K562 (cell line): ENCODE data around the gene H2BK1. TPM values are rescaled to one million over a fixed set of nuclear protein-coding genes. Genes with fewer than 3 reads are reported as not detected.

ENCODE experiments used
- ATAC-seq: fragments of 200-7000 bp; cut with Tn5 transposase; 3 replicates; pipeline ENCODE4 v1.9.1; 2020; ENCODE audit warnings: moderate library complexity
- BruUV-seq: library from RNA; stranded (reverse); fragments of 400-500 nt; replicated peaks from 2 replicates; lab custom pipeline; 2021; lab: Mats Ljungman, UMichigan
- CTCF ChIA-PET: fragments of 300-600 bp; formaldehyde crosslinking; extraction: SDS; loops from one replicate; lab custom pipeline; 2021; ENCODE audit warnings: low intra/inter-chr PET ratio; lab: Yijun Ruan, JAX
- POLR2A ChIA-PET: fragments of 300-600, 350-650 bp; sonication (Branson Sonifier 250); formaldehyde crosslinking; extraction: SDS; loops from one replicate; lab custom pipeline; 2021; ENCODE audit warnings: antibody characterized with exemption, inconsistent platforms; lab: Yijun Ruan, JAX
- DNase-seq, 4 experiments: peaks; one replicate each; pipeline versions ENCODE4 v3.0.0 to v3.0.0-alpha.2; 2011 to 2018; ENCODE audit warnings: low spot score in 3 of 4, mixed read lengths in 3 of 4; ENCODE audit errors: extremely low read depth in 1 of 4
- FAIRE-seq: peaks from 2 replicates; lab custom pipeline; 2011; peaks lifted over from hg19 to GRCh38; lab: Jason Lieb, UNC
- H2AFZ ChIP-seq: 2 replicates; pipeline ENCODE4 v1.6.0; 2011; ENCODE audit warnings: low read depth, low read length, control low read depth, inconsistent platforms
- H3K27ac ChIP-seq: fragments of 200-600 bp; 3 replicates; pipeline ENCODE4 v1.8.0; 2011; ENCODE audit warnings: low read depth, mild to moderate bottlenecking, control low read depth, inconsistent platforms, low read length, moderate library complexity, mixed read lengths; ENCODE audit errors: extremely low read depth
- H3K27me3 ChIP-seq, 2 experiments: fragments of 300-600 bp in 1 of 2; 2 replicates in 1 of 2; 3 replicates in 1 of 2; pipeline versions ENCODE4 v1.6.0 to v1.8.0; 2011; ENCODE audit warnings: inconsistent platforms in 2 of 2, low read length in 2 of 2, mild to moderate bottlenecking in 1 of 2, mixed read lengths in 1 of 2, moderate library complexity in 1 of 2; ENCODE audit not compliant: control insufficient read depth in 2 of 2, insufficient read depth in 2 of 2
- H3K36me3 ChIP-seq: fragments of 300-600 bp; 3 replicates; pipeline ENCODE4 v1.8.0; 2011; ENCODE audit warnings: mild to moderate bottlenecking, low read length, inconsistent platforms; ENCODE audit not compliant: control insufficient read depth, insufficient read depth
- H3K4me1 ChIP-seq, 2 experiments: fragments of 200-600 bp in 1 of 2; replicated peaks in 1 of 2; 2 replicates in 1 of 2; 3 replicates in 1 of 2; pipeline versions ENCODE4 v1.5.1 to v1.8.0; 2011; ENCODE audit warnings: inconsistent platforms in 2 of 2, low read length in 2 of 2, mild to moderate bottlenecking in 1 of 2, mixed read lengths in 1 of 2, moderate library complexity in 1 of 2; ENCODE audit not compliant: control insufficient read depth in 2 of 2, insufficient read depth in 2 of 2
- H3K4me2 ChIP-seq: 2 replicates; pipeline ENCODE4 v1.6.1; 2011; ENCODE audit warnings: low read length, control low read depth, inconsistent platforms, mixed read lengths; ENCODE audit not compliant: insufficient read depth
- H3K4me3 ChIP-seq: fragments of 200-600 bp; sonication (generic), shearing (Covaris generic); 2 replicates; pipeline ENCODE4 v1.5.1; 2016; ENCODE audit warnings: control low read depth, inconsistent platforms
- H3K79me2 ChIP-seq: fragments of 200-600 bp; 3 replicates; pipeline ENCODE4 v1.8.0; 2011; ENCODE audit warnings: low read length, inconsistent platforms; ENCODE audit not compliant: control insufficient read depth, insufficient read depth
- H3K9ac ChIP-seq, 2 experiments: 2 replicates each; pipeline versions ENCODE4 v1.6.0 to v1.6.1; 2011; ENCODE audit warnings: low read depth in 2 of 2, low read length in 2 of 2, control low read depth in 1 of 2, inconsistent platforms in 1 of 2, mild to moderate bottlenecking in 1 of 2, mixed read lengths in 1 of 2; ENCODE audit not compliant: insufficient read depth in 1 of 2
- H3K9me1 ChIP-seq: one replicate; pipeline ENCODE4 v1.6.0; 2011; ENCODE audit warnings: inconsistent platforms, mild to moderate bottlenecking, low read length, moderate library complexity; ENCODE audit not compliant: control insufficient read depth, insufficient read depth
- H3K9me3 ChIP-seq: replicated peaks from 2 replicates; pipeline ENCODE4 v1.5.1; 2011; ENCODE audit warnings: low read depth, low read length, inconsistent platforms; ENCODE audit not compliant: control insufficient read depth, insufficient read depth
- H4K20me1 ChIP-seq: replicated peaks from 2 replicates; pipeline ENCODE4 v1.6.1; 2011; ENCODE audit warnings: low read length, inconsistent platforms, mixed read lengths; ENCODE audit not compliant: control insufficient read depth, insufficient read depth
- NFE2L1 ChIP-seq: fragments of 450-650 bp; IDR thresholded peaks from 2 replicates; pipeline ENCODE4 v1.6.1; 2016; ENCODE audit warnings: missing genetic modification characterization, low read depth, mild to moderate bottlenecking, missing compliant biosample characterization, moderate library complexity, borderline replicate concordance
- TOE1 ChIP-seq, 2 experiments: fragments of 450-650 bp in 1 of 2; sonication (generic) in 1 of 2; formaldehyde crosslinking in 1 of 2; IDR thresholded peaks; 2 replicates each; pipeline versions ENCODE4 v1.7.1 to v1.8.0; 2016 to 2022; ENCODE audit warnings: borderline replicate concordance in 2 of 2, mild to moderate bottlenecking in 2 of 2, antibody characterized with exemption in 1 of 2, inconsistent platforms in 1 of 2, low read depth in 1 of 2, missing genetic modification reagents in 1 of 2, moderate library complexity in 1 of 2
- USF1 ChIP-seq: sonication (generic); formaldehyde crosslinking; IDR thresholded peaks from 2 replicates; pipeline ENCODE4 v1.9.0; 2022; ENCODE audit warnings: mild to moderate bottlenecking, missing genetic modification reagents
- ZNF124 ChIP-seq: sonication (generic); formaldehyde crosslinking; IDR thresholded peaks from 2 replicates; pipeline ENCODE4 v1.8.1; 2022; ENCODE audit warnings: missing genetic modification reagents
- ZNF311 ChIP-seq: fragments of 250-450 bp; sonication (Bioruptor Pico); IDR thresholded peaks from 2 replicates; pipeline ENCODE4 v1.4.0; 2020; ENCODE audit warnings: mild to moderate bottlenecking, moderate library complexity
- WGBS: fragments of 100-300 bp; shearing (Covaris generic); methylation state at CpG from one replicate; pipeline ENCODE4 v1.1.6; 2016; ENCODE audit warnings: low coverage, mixed read lengths; ENCODE audit not compliant: insufficient coverage; ENCODE audit errors: missing lambda C conversion rate; 5-methylcytosine and 5-hydroxymethylcytosine counted together
- in situ Hi-C: fragments of 300-500 bp; cut with MboI; formaldehyde crosslinking; loops from 4 replicates; pipeline ENCODE4 v1.15.0; 2018; ENCODE audit warnings: inconsistent platforms, mixed read lengths
- intact Hi-C: fragments of 100-400 bp; cut with micrococcal nuclease; formaldehyde crosslinking; loops from 2 replicates; pipeline ENCODE4 v1.14.2; 2022
- polyA plus RNA-seq, 8 experiments: library from polyadenylated mRNA; depleted of rRNA in 4 of 8; stranded (reverse) in 5 of 8; unstranded in 3 of 8; fragments of >200 nt; fragmentation: Nextera tagmentation in 2 of 8; fragmentation: Illumina TruSeq in 1 of 8; extraction: Ambion mirVana in 2 of 8; extraction: Trizol in 1 of 8; gene quantifications; 2 replicates each; pipeline versions ENCODE4 v1.2.1 to v1.2.3, GENCODE V29; 2011 to 2014; ENCODE audit warnings: inconsistent platforms in 1 of 8, missing spikeins in 1 of 8
- total RNA-seq, 7 experiments: library from RNA; depleted of rRNA in 6 of 7; stranded (reverse); fragments of >200 nt in 6 of 7; fragmentation: Illumina TruSeq in 2 of 7; extraction: Trizol in 2 of 7; gene quantifications; 2 replicates each; pipeline versions ENCODE4 v1.2.1 to v1.2.3, GENCODE V29; 2011 to 2021; ENCODE audit warnings: low replicate concordance in 1 of 7

Gene H2BK1
- total and polyA plus RNA-seq, 9 of the 15 experiments (the other 6 are each of a cell fraction or from before 2014, with no cell fraction given) = not detected

- DNase-seq = no peak
- Histone ChIP-seq H3K79me2 (peaks cover 27% of the 10 kb centered on the region), H3K9ac (peak overlapping the region; percentile 79 to 96; a peak in 3 of 4 replicates), H3K9me3 (no peaks in the 10 kb centered on the region), H3K4me3 (peak overlapping the region; percentile 92), H4K20me1 (peaks cover 36% of the 10 kb centered on the region), H3K4me2 (peak overlapping the region; percentile 94), H2AFZ (no peak overlapping the region), H3K9me1 (peaks cover 4% of the 10 kb centered on the region), H3K4me1 (peaks cover 14 to 48% of the 10 kb centered on the region in 2 experiments; a peak in 4 of 5 replicates), H3K27me3 (no peaks in the 10 kb centered on the region), H3K36me3 (peaks cover 42% of the 10 kb centered on the region; the same call in 2 of the 3 replicates), H3K27ac (peak overlapping the region; percentile 81; the same call in 1 of the 3 replicates)
- WGBS = 81% methylated on average over 9 of the region's 9 CpGs
- ATAC-seq = no peak
- ChIA-PET CTCF (no interaction called here), POLR2A (interaction anchor here (3.1 to 3.3 kb wide), 2 partner anchors 9 to 22 kb away, joined by 12 to 34 read pairs; partner anchors contain the start of gene H2BK1)
- in situ Hi-C loops = no loop called here
- TSS peak; percentile 49 for BruUV-seq
- no peak for FAIRE-seq
- intact Hi-C loops = loop anchor here (5.0 kb wide), 1 partner anchor 227 kb away; no protein-coding TSS in a partner anchor
- no peak for TF ChIP-seq TOE1 (IDR thresholded peaks at IDR 0.05; ENCODE audit: borderline replicate concordance)
- TF ChIP-seq TOE1 (CRISPR knock-in tag; IDR thresholded peaks at IDR 0.05; ENCODE audit: borderline replicate concordance, low read depth) = 0 out of 2 replicates have a peak, but pooled peaks have one; percentile 50
- no peak for TF ChIP-seq ZNF311 (CRISPR knock-in tag)
- 0 out of 2 replicates have a peak, but pooled peaks have one; percentile 17 for TF ChIP-seq USF1 (CRISPR knock-in tag)
- no peak for TF ChIP-seq NFE2L1 (tag)
- no peak for TF ChIP-seq ZNF124
These were observed 23.5 kb upstream of the H2BK1 start for GRCh38 chr7:151233804-151234203.
